ENCODE measurements around the gene SMARCA2. TPM values are rescaled to one million over a fixed set of nuclear protein-coding genes. Genes with fewer than 3 reads are reported as not detected.

The SMARCA2 gene
- total RNA-seq, 1 donor: 84.0 TPM

- TF ChIP-seq CTCF (IDR thresholded peaks at IDR 0.05; ENCODE audit: insufficient read depth, low read length): no peak
- DNase-seq (ENCODE audit: low read depth): no peak
- H3K4me3 ChIP-seq (ENCODE audit: low read depth, low read length): no peak overlapping the region
Observed at GRCh38 chr9:2036844-2037243, 21.7 kb downstream of the SMARCA2 start.

GRCh38 chr9:2039294-2040180 is 24.4 kb downstream of the SMARCA2 start:
- TF ChIP-seq CTCF (IDR thresholded peaks at IDR 0.05; ENCODE audit: insufficient read depth, low read length): no peak
- H3K4me3 ChIP-seq (ENCODE audit: low read depth, low read length): no peak overlapping the region
- DNase-seq (ENCODE audit: low read depth): no peak

- TF ChIP-seq CTCF (IDR thresholded peaks at IDR 0.05; ENCODE audit: insufficient read depth, low read length): no peak
- no peak for DNase-seq (ENCODE audit: low read depth)
- no peak overlapping the region for H3K4me3 ChIP-seq (ENCODE audit: low read depth, low read length)
Observed at GRCh38 chr9:2040828-2041227, 25.7 kb downstream of the SMARCA2 start.

GRCh38 chr9:2041736-2042135 is 26.6 kb downstream of the SMARCA2 start:
- no peak overlapping the region for H3K4me3 ChIP-seq (ENCODE audit: low read depth, low read length)
- TF ChIP-seq CTCF (IDR thresholded peaks at IDR 0.05; ENCODE audit: insufficient read depth, low read length): no peak
- no peak for DNase-seq (ENCODE audit: low read depth)

GRCh38 chr9:2043243-2043642 is 28.1 kb downstream of the SMARCA2 start:
- DNase-seq (ENCODE audit: low read depth): no peak
- no peak for TF ChIP-seq CTCF (IDR thresholded peaks at IDR 0.05; ENCODE audit: insufficient read depth, low read length)
- H3K4me3 ChIP-seq (ENCODE audit: low read depth, low read length): no peak overlapping the region

GRCh38 chr9:2043881-2044462 is 28.8 kb downstream of the SMARCA2 start:
- H3K4me3 ChIP-seq (ENCODE audit: low read depth, low read length): no peak overlapping the region
- no peak for TF ChIP-seq CTCF (IDR thresholded peaks at IDR 0.05; ENCODE audit: insufficient read depth, low read length)
- no peak for DNase-seq (ENCODE audit: low read depth)
